ENCODE measurements around the gene UGT2B17.

GRCh38 chr4:68498413-68499007 lies 77.6 kb downstream of the UGT2B17 start:
- TF ChIP-seq POLR2A (IDR thresholded peaks at IDR 0.05; ENCODE audit: low read length) (no peak), GATA1 (IDR thresholded peaks at IDR 0.05; ENCODE audit: low read depth, low read length) (no peak)

Measured in erythroblast (primary cell).